ENCODE data around the gene AEBP2.
"Not testable (repeated sequence)": the region's sequence is repeated elsewhere in the genome, so short reads cannot be mapped to it uniquely, and the experiment has no call there.

AEBP2 gene

DNA sequence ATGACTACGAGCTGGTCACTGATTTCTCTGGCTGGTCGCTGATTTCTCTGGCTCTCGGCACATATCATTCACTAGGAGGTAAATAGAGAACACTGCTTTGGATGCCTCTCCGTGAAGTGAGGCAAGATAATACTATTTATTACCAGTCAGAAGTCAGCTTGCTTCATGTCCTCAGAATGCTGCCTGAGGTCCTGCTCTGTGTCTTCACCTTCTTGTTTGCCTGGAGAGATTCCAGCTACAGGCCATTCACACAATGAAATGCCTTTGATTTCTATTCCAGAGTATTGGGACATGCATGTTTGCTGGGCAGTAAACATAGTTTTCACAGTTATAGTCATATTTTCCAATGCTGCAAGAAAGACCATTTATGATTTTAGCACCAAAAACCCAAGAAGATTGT, 106.7 kb downstream of the AEBP2 start:
- Histone ChIP-seq H3K4me2 (no peak overlapping the region), H3K9ac (no peak overlapping the region), H3K27me3 (no peaks in the 10 kb centered on the region), H3K4me3 (no peak overlapping the region), H3K27ac (no peak overlapping the region), H3K4me1 (peaks cover 6% of the 10 kb centered on the region; the same call in 1 of the 2 replicates), H4K20me1 (no peaks in the 10 kb centered on the region), H3K36me3 (no peaks in the 10 kb centered on the region), H3K9me3 (no peaks in the 10 kb centered on the region)
- no peak for TF ChIP-seq Cebpa-rat (IDR thresholded peaks at IDR 0.05)

DNA sequence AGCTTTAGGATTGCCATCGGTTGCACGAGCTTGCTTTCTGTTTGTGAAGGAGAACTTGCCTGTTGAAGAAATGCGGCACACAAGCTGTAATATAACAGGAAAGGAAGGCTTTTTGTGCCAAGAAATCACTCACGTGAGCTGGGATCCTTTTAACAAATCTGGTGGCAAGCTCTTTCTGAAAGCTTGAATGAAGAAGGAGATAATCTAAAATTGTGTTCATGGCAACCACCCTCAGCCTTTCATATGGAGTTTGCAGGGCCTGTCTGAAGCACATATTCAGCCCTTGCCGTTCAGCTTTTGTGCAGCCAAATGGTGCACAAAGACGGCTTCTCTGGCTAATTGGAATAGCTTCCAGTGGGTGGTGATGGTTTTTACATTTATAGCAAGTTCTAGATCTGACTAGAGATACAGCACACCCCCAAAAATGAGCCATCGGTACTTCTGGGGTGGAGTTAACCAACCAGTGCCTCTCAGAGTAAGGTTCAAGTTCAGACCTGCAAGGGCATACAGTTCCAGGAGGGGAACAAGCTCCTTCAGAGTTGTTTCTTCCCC, 107.4 kb downstream of the AEBP2 start:
- H3K4me2 ChIP-seq: no peak overlapping the region
- H3K27me3 ChIP-seq: no peaks in the 10 kb centered on the region
- no peak overlapping the region for H3K4me3 ChIP-seq
- H4K20me1 ChIP-seq: no peaks in the 10 kb centered on the region
- H3K9ac ChIP-seq: no peak overlapping the region
- H3K36me3 ChIP-seq: no peaks in the 10 kb centered on the region
- no peak overlapping the region for H3K27ac ChIP-seq
- H3K4me1 ChIP-seq: peaks cover 6% of the 10 kb centered on the region; the same call in 1 of the 2 replicates
- no peak for TF ChIP-seq Cebpa-rat (IDR thresholded peaks at IDR 0.05)
- H3K9me3 ChIP-seq: no peaks in the 10 kb centered on the region

DNA sequence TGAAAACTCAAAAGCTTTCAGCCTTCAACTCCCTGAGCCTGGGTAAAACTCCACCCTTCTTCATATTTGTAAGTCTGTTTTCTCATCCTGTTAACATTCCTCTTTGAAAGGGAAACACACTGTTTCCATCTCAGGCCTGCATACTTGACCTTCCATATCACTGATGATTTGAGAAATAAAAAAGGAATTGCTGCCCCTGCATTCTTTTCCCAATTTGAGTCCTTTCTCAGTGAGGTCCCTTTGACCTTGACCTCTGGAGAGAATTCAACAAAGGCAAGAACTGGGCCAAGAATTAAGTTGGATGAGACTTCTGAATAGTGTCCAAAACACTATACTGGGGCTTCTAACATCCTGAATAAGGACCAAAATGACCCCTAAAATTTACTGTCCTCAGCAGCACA, 108.0 kb downstream of the AEBP2 start:
- H3K9ac ChIP-seq: no peak overlapping the region
- no peak overlapping the region for H3K27ac ChIP-seq
- no peak overlapping the region for H3K4me3 ChIP-seq
- no peak for TF ChIP-seq Cebpa-rat (IDR thresholded peaks at IDR 0.05)
- H4K20me1 ChIP-seq: no peaks in the 10 kb centered on the region
- H3K36me3 ChIP-seq: no peaks in the 10 kb centered on the region
- peaks cover 6% of the 10 kb centered on the region; the same call in 1 of the 2 replicates for H3K4me1 ChIP-seq
- H3K27me3 ChIP-seq: no peaks in the 10 kb centered on the region
- no peak overlapping the region for H3K4me2 ChIP-seq
- no peaks in the 10 kb centered on the region for H3K9me3 ChIP-seq

DNA sequence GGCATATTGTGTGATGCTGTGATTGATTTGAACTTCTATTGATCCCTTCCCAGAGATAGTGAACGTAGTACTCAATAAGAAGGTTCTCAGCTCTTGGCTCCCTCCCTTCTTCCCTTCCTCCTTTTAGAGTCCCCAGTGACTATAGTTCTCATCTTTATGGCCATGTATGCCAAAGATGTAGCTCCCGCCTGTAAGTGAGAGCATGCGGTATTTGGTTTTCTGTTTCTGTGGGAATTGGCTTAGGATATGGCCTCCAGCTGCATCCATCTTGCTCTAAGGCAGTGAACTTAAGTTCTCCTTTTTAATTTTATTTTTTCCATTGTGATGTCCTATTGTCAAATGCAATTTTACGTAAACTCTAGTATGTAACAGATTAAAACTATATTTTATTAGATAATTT, 109.5 kb downstream of the AEBP2 start:
- no peak for TF ChIP-seq Cebpa-rat (IDR thresholded peaks at IDR 0.05)

DNA sequence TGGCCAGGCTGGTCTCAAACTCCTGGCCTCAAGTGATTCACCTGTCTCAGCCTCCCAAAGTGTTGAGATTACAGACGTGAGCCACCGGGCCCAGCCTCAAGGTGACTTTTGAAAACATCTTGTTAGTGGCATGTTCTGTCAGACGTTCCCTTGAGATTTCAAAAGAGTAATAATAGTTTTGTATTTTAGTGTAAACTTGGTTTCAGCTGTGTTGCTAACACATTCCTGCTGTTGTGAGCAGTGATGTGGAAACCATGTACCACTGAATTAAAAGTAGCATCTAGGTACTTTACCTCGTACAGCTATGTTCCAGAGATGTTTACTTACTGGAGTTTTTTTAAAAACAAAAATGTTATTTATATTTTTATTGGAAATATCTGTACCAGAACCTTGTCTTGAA, 111.3 kb downstream of the AEBP2 start:
- Histone ChIP-seq H3K36me3 (no peaks in the 10 kb centered on the region), H3K9me3 (no peaks in the 10 kb centered on the region), H3K9ac (no peak overlapping the region), H3K4me1 (peaks cover 6% of the 10 kb centered on the region; the same call in 1 of the 2 replicates), H3K4me3 (no peak overlapping the region), H3K27ac (no peak overlapping the region), H3K27me3 (no peaks in the 10 kb centered on the region), H4K20me1 (no peaks in the 10 kb centered on the region), H3K4me2 (no peak overlapping the region)
- TF ChIP-seq Cebpa-rat (IDR thresholded peaks at IDR 0.05): no peak

More for the DNA sequence above, 109.5 kb downstream of the AEBP2 start:
- H3K9ac ChIP-seq: no peak overlapping the region
- peaks cover 6% of the 10 kb centered on the region; the same call in 1 of the 2 replicates for H3K4me1 ChIP-seq
- no peaks in the 10 kb centered on the region for H3K36me3 ChIP-seq
- no peaks in the 10 kb centered on the region for H3K27me3 ChIP-seq
- no peaks in the 10 kb centered on the region for H4K20me1 ChIP-seq
- H3K27ac ChIP-seq: no peak overlapping the region
- H3K4me3 ChIP-seq: no peak overlapping the region
- H3K4me2 ChIP-seq: no peak overlapping the region
- H3K9me3 ChIP-seq: no peaks in the 10 kb centered on the region

DNA sequence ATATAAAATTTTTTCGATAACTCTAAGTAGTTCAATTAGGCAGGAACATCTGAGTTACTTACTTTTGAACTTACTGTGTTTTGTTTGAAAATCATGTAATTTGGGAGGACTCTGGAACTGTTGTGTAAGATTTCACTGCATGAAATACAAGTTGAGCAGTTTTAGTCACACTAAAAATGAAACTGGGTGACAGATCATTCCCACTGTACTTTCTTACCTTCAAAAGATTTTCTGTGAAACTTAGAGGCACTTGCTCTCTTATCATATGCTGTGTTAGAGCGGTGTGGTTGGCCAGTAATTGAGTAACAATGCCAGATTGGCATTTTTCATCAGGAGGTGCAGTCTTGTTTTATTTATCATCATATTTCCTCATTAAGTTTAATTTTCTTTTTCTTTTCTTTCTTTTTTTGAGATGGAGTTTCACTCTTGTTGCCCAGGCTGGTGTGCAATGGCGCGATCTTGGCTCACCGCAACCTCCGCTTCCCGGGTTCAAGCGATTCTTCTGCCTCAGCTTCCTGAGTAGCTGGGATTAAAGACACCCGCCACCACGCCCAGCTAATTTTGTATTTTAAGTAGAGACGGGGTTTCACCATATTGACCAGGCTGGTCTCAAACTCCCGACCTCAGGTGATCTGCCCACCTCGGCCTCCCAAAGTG, 113.3 kb downstream of the AEBP2 start:
- not testable (repeated sequence) for H3K27ac ChIP-seq, H3K4me1 ChIP-seq, H3K4me2 ChIP-seq, H3K27me3 ChIP-seq, H4K20me1 ChIP-seq, H3K4me3 ChIP-seq, H3K36me3 ChIP-seq, H3K9ac ChIP-seq, H3K9me3 ChIP-seq

DNA sequence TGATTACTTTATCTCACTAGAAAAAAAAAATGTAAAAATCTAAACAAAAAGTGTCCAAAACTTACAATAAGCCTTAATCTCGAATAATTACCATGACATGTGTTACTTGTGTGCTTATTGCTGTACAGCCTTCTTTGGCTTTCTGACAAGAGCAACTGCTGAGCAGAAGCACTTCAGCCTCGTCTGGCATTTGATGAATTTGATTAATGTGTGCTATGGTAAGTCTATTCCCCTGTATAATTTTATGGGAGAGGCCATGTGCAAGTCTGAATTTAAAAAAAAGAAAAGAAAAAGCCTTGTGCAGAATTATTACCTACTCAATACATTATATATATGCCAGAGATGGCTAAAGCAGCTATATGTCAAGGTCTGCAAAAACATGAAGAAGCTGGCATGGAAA, 113.9 kb downstream of the AEBP2 start:
- H3K4me1 ChIP-seq: peaks cover 6% of the 10 kb centered on the region; the same call in 1 of the 2 replicates
- H3K9ac ChIP-seq: no peak overlapping the region
- no peak overlapping the region for H3K4me3 ChIP-seq
- no peaks in the 10 kb centered on the region for H4K20me1 ChIP-seq
- H3K27ac ChIP-seq: no peak overlapping the region
- H3K4me2 ChIP-seq: no peak overlapping the region
- no peaks in the 10 kb centered on the region for H3K9me3 ChIP-seq
- H3K36me3 ChIP-seq: no peaks in the 10 kb centered on the region
- no peaks in the 10 kb centered on the region for H3K27me3 ChIP-seq
- no peak for TF ChIP-seq Cebpa-rat (IDR thresholded peaks at IDR 0.05)

DNA sequence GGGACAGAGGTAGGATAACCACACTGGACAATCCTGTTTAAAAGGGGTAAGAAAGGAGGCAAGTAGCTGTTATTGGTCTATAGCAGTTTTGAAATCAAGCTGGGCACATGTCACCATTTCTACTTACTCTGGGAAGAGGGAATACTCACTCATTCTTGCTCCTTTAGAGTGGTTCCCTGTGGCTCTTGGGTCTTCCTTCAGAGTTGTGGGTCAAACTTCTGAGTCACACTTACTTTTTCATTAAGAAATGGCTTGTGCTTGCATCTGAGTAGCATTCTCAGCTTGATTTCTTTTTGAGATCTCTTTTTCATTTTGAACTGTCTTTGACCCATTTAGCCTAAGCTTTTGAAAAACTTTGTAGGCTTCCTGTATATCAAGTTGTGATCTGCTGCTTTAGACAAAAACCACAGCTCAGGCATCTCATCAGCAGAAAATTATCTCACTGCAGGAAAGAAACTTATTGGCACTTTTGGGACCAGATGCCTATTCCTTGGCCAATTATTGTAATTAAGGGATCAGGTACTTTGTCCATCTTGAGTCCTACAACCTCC, 122.2 kb downstream of the AEBP2 start:
- Histone ChIP-seq H3K9ac (no peak overlapping the region), H3K27ac (no peak overlapping the region), H3K9me3 (no peaks in the 10 kb centered on the region), H3K27me3 (no peaks in the 10 kb centered on the region), H3K4me2 (no peak overlapping the region), H4K20me1 (no peaks in the 10 kb centered on the region), H3K4me1 (no peaks in the 10 kb centered on the region), H3K36me3 (no peaks in the 10 kb centered on the region), H3K4me3 (no peak overlapping the region)
- TF ChIP-seq Cebpa-rat (IDR thresholded peaks at IDR 0.05): no peak

Data from BLaER1 (cell line).